CD4-positive, alpha-beta T cell (primary cell): ENCODE results near the gene CD38. TPM values are rescaled to one million over a fixed set of nuclear protein-coding genes. Genes with fewer than 3 reads are reported as not detected.

ENCODE experiments used
- ATAC-seq: fragments of 200-7000 bp; cut with Tn5 transposase; one replicate; pipeline ENCODE4 v1.10.0; 2022; ENCODE audit warnings: mild to moderate bottlenecking; ENCODE audit not compliant: poor library complexity
- CTCF ChIA-PET: fragments of 350-600 bp; sonication (Branson Sonifier 250); formaldehyde crosslinking; loops from one replicate; lab custom pipeline; 2021; ENCODE audit warnings: antibody characterized with exemption, inconsistent platforms; lab: Charles Lee
- POLR2A ChIA-PET: fragments of 350-600 bp; sonication (Branson Sonifier 250); formaldehyde crosslinking; loops from one replicate; lab custom pipeline; 2021; ENCODE audit warnings: antibody characterized with exemption, inconsistent platforms; lab: Charles Lee
- DNase-seq, 14 experiments: peaks; one replicate each; pipeline ENCODE4 v3.0.0-alpha.2; 2013 to 2020; ENCODE audit warnings: mixed read lengths in 2 of 14
- H3K27ac ChIP-seq, 2 donors: one replicate each; pipeline versions ENCODE4 v1.5.1 to v1.7.0; 2013; ENCODE audit warnings: low read length in 2 of 2, low read depth in 1 of 2, mild to moderate bottlenecking in 1 of 2
- H3K27me3 ChIP-seq, 2 experiments: 1 replicate in 1 of 2; 2 replicates in 1 of 2; pipeline versions ENCODE4 v1.6.1 to v1.7.0; 2013; ENCODE audit warnings: low read length in 2 of 2, control low read depth in 1 of 2, mild to moderate bottlenecking in 1 of 2, moderate library complexity in 1 of 2; ENCODE audit not compliant: insufficient read depth in 2 of 2, control insufficient read depth in 1 of 2
- H3K36me3 ChIP-seq: one replicate; pipeline ENCODE4 v1.6.1; 2013; ENCODE audit warnings: low read length, control low read depth; ENCODE audit not compliant: insufficient read depth
- H3K4me1 ChIP-seq: one replicate; pipeline ENCODE4 v1.6.1; 2013; ENCODE audit warnings: low read length, control low read depth; ENCODE audit not compliant: insufficient read depth
- H3K4me3 ChIP-seq: one replicate; pipeline ENCODE4 v1.5.1; 2013; ENCODE audit warnings: mild to moderate bottlenecking, low read length, moderate library complexity
- H3K9me3 ChIP-seq, 2 experiments: 1 replicate in 1 of 2; 2 replicates in 1 of 2; pipeline versions ENCODE4 v1.6.1 to v1.7.0; 2013; ENCODE audit warnings: low read length in 2 of 2, mild to moderate bottlenecking in 2 of 2, control low read depth in 1 of 2, moderate library complexity in 1 of 2; ENCODE audit not compliant: control insufficient read depth in 1 of 2, insufficient read depth in 1 of 2
- H3K27ac Mint-ChIP-seq: one replicate; pipeline ENCODE4 v1.8.0; 2020; ENCODE audit warnings: mixed read lengths
- H3K27me3 Mint-ChIP-seq: one replicate; pipeline ENCODE4 v1.8.0; 2021; ENCODE audit warnings: mixed read lengths
- H3K36me3 Mint-ChIP-seq: one replicate; pipeline ENCODE4 v1.8.0; 2021; ENCODE audit warnings: low read depth, mixed read lengths
- H3K4me1 Mint-ChIP-seq: one replicate; pipeline ENCODE4 v1.8.0; 2021; ENCODE audit warnings: low read depth, mixed read lengths
- H3K4me3 Mint-ChIP-seq: one replicate; pipeline ENCODE4 v1.8.0; 2020; ENCODE audit warnings: mild to moderate bottlenecking, mixed read lengths
- H3K9me3 Mint-ChIP-seq: one replicate; pipeline ENCODE4 v1.8.0; 2020; ENCODE audit warnings: mixed read lengths
- CTCF ChIP-seq: fragments of 200-600 bp; IDR thresholded peaks from one replicate; pipeline ENCODE4 v1.8.0; 2022; ENCODE audit warnings: antibody characterized with exemption, mild to moderate bottlenecking
- intact Hi-C, 2 experiments: fragments of 100-400 bp; cut with DNase I in 1 of 2; cut with micrococcal nuclease in 1 of 2; formaldehyde crosslinking; loops; one replicate each; pipeline versions ENCODE4 v1.15.1 to v1.9.0; 2023 to 2025; cut with DNase I, micrococcal nuclease
- total RNA-seq, 174 experiments: library from RNA in 2 of 174; stranded (reverse) in 2 of 174; gene quantifications; one replicate each; pipeline ENCODE4 v1.2.3 and lab custom pipeline; 2021 to 2026

CD38 gene
- total RNA-seq, 2 experiments from 2014 or later, result 9.6 to 9.9 TPM

GRCh38 chr4:15901998-15902397 is 123.9 kb downstream of the CD38 start:
- ATAC-seq, result no peak
- Histone ChIP-seq H3K9me3 (no peaks in the 10 kb centered on the region), H3K4me3 (no peak overlapping the region), H3K36me3 (no peaks in the 10 kb centered on the region), H3K4me1 (no peaks in the 10 kb centered on the region), H3K27ac (no peak overlapping the region), H3K27me3 (peaks cover 8 to 11% of the 10 kb centered on the region in 2 experiments)
- DNase-seq, result peak in 1 of 14 experiments; percentile 10
- intact Hi-C loops, result no loop called here
- Mint-ChIP-seq H3K27ac (no peak overlapping the region), H3K9me3 (no peaks in the 10 kb centered on the region), H3K36me3 (no peaks in the 10 kb centered on the region), H3K27me3 (peaks cover 38% of the 10 kb centered on the region), H3K4me1 (no peaks in the 10 kb centered on the region), H3K4me3 (no peak overlapping the region)
- ChIA-PET POLR2A (no interaction called here), CTCF (no interaction called here)
- TF ChIP-seq CTCF, result no peak

GRCh38 chr4:15902746-15903145 is 124.6 kb downstream of the CD38 start:
- TF ChIP-seq CTCF, result no peak
- no peak overlapping the region for H3K27ac Mint-ChIP-seq
- H3K9me3 Mint-ChIP-seq, result no peaks in the 10 kb centered on the region
- H3K27me3 Mint-ChIP-seq, result peaks cover 38% of the 10 kb centered on the region
- no peaks in the 10 kb centered on the region for H3K4me1 ChIP-seq
- H3K36me3 Mint-ChIP-seq, result no peaks in the 10 kb centered on the region
- H3K27ac ChIP-seq, result no peak overlapping the region
- H3K4me3 ChIP-seq, result no peak overlapping the region
- ChIA-PET CTCF (no interaction called here), POLR2A (no interaction called here)
- no peaks in the 10 kb centered on the region for H3K4me1 Mint-ChIP-seq
- peaks cover under 1 to 9% of the 10 kb centered on the region in 2 experiments for H3K27me3 ChIP-seq
- intact Hi-C loops, result no loop called here
- H3K9me3 ChIP-seq, result no peaks in the 10 kb centered on the region
- H3K36me3 ChIP-seq, result no peaks in the 10 kb centered on the region
- ATAC-seq (no peak), DNase-seq (peak in 1 of 14 experiments; percentile 11)
- no peak overlapping the region for H3K4me3 Mint-ChIP-seq

Other genes with a start within 250 kb of the CD38 start
- gene FBXL5, start 123.0 kb upstream of the CD38 start, total RNA-seq, result 10 to 100 TPM; 60.1 to 62.5 TPM
- gene FAM200B, start 96.5 kb upstream of the CD38 start, total RNA-seq, result 10 to 100 TPM; 18.5 to 22.1 TPM
- gene BST1, start 75.3 kb upstream of the CD38 start, total RNA-seq, result 1 to 10 TPM; 1.0 to 1.2 TPM
- gene FGFBP1, start 160.4 kb downstream of the CD38 start, total RNA-seq, result not detected
- 1 to 10 TPM; 1.3 to 1.7 TPM for gene FGFBP2, start 184.8 kb downstream of the CD38 start, total RNA-seq